Heart left ventricle (tissue), 16 donors: ENCODE measurements around the gene ZNF474. TPM values are rescaled to one million over a fixed set of nuclear protein-coding genes. Genes with fewer than 3 reads are reported as not detected.

Source experiments
- ATAC-seq, 4 donors: fragments of 200-7000 bp; cut with Tn5 transposase; one replicate each; pipeline ENCODE4 v1.9.1; 2020 to 2022; ENCODE audit warnings: moderate library complexity in 4 of 4, mild to moderate bottlenecking in 3 of 4, moderate number of reproducible peaks in 1 of 4
- DNase-seq, 5 donors: peaks; one replicate each; pipeline ENCODE4 v3.0.0-alpha.2; 2020
- H3K27ac ChIP-seq, 12 donors: fragments of 200-600 bp; sonication (generic) in 4 of 12; one replicate each; pipeline versions ENCODE4 v1.5.0 to v1.8.0; 2016 to 2022; ENCODE audit warnings: mild to moderate bottlenecking in 2 of 12
- H3K27me3 ChIP-seq, 9 donors: fragments of 200-600 bp; sonication (generic) in 2 of 9; one replicate each; pipeline versions ENCODE4 v1.5.1 to v1.8.0; 2016 to 2022; ENCODE audit warnings: mild to moderate bottlenecking in 3 of 9
- H3K36me3 ChIP-seq, 9 donors: fragments of 200-600 bp; sonication (generic) in 2 of 9; one replicate each; pipeline versions ENCODE4 v1.5.0 to v1.8.0; 2018 to 2022; ENCODE audit warnings: mild to moderate bottlenecking in 2 of 9
- H3K4me1 ChIP-seq, 12 donors: fragments of 200-600 bp; sonication (generic) in 4 of 12; one replicate each; pipeline versions ENCODE4 v1.5.0 to v1.8.0; 2016 to 2022; ENCODE audit warnings: mild to moderate bottlenecking in 3 of 12
- H3K4me3 ChIP-seq, 12 donors: fragments of 200-600 bp; sonication (generic) in 4 of 12; one replicate each; pipeline versions ENCODE4 v1.5.0 to v1.8.0; 2017 to 2022; ENCODE audit warnings: mild to moderate bottlenecking in 9 of 12, moderate library complexity in 4 of 12
- H3K9me3 ChIP-seq, 12 donors: fragments of 200-600 bp; sonication (generic) in 4 of 12; one replicate each; pipeline versions ENCODE4 v1.5.0 to v1.8.0; 2016 to 2022; ENCODE audit warnings: mild to moderate bottlenecking in 1 of 12
- CTCF ChIP-seq, 12 donors: fragments of 200-600 bp; sonication (generic) in 4 of 12; IDR thresholded peaks; one replicate each; pipeline versions ENCODE4 v1.5.0 to v1.8.0; 2018 to 2022; ENCODE audit warnings: antibody characterized with exemption in 12 of 12, mild to moderate bottlenecking in 5 of 12
- POLR2A ChIP-seq, 2 donors: fragments of 450-650 bp; IDR thresholded peaks; one replicate each; pipeline ENCODE4 v1.6.1; 2017; ENCODE audit warnings: antibody characterized with exemption in 2 of 2, mild to moderate bottlenecking in 2 of 2, moderate library complexity in 2 of 2
- WGBS, 4 donors: extraction: QIAGEN DNeasy Blood & Tissue Kit in 2 of 4; methylation state at CpG; one replicate each; pipeline versions ENCODE4 v1.1.5 to v1.1.7; 2013 to 2018; 5-methylcytosine and 5-hydroxymethylcytosine counted together
- intact Hi-C, 10 donors: fragments of 100-400 bp; cut with DNase I; formaldehyde crosslinking; loops; one replicate each; pipeline versions ENCODE4 v1.11.1 to v1.14.2; 2022
- polyA plus RNA-seq, 2 donors: library from polyadenylated mRNA; stranded (reverse); fragments of 200-250 nt; gene quantifications; one replicate each; pipeline ENCODE4 v1.2.3, GENCODE V29; 2013
- total RNA-seq, 9 donors: library from RNA; depleted of rRNA in 2 of 9; stranded (reverse); fragments of >200 nt in 2 of 9; fragmentation: NEBNext Ultra II Directional in 3 of 9; extraction: Animal tissue kit (Norgen Biotek cat#: 25700) in 3 of 9; gene quantifications; one replicate each; pipeline versions ENCODE4 v1.1.0 to v1.2.4, GENCODE V29; 2016 to 2023
- donor health status: ischemic (EF 13 %, LVEDD 7.1; RV severe dilation, severe dysfunction).
- donor health status: healthy with polysubstance abuse.
- donor health status: DM: no; HTN: yes; CAD: no.
- donor health status: DM: no; HTN: no; CAD: no.
- donor health status: ischemic (EF 25% LVEDD 6.9; RV normal size, moderate dysfunction).
- donor health status: ischemic (EF 25% LVEDD 5.7; RV mildly dilated, moderate dysfunction).
- donor health status: healthy.
- donor health status: DM: yes; HTN: yes; CAD: no.
- donor health status: ischemic (EF 35%, LVEDD 5.7; RV mildly dilated, moderate dysfunction).
- donor health status: nonischemic (EF 11% LVEDD 7.7; RV severe dilation, severe dysfunction).
- donor health status: DM: yes; HTN: yes; CAD: no.
- donor health status: PGD.
- donor health status: ischemic (EF 29% LVEDD 5.4; RV normal size, mild dysfunction).
- donor health status: nonischemic (EF 23%, LVEDD 6.1; RV moderate dilation, normal function).

Gene ZNF474
- total and polyA plus RNA-seq, 11 donors: 0.03 to 0.25 (median 0.16) TPM; not detected in 6

- Histone ChIP-seq H3K27me3 (peaks cover 0 to 5% (median 0%) of the 10 kb centered on the region in 9 donors), H3K9me3 (no peaks in the 10 kb centered on the region), H3K4me1 (peaks cover 0 to 12% (median 2%) of the 10 kb centered on the region in 12 donors), H3K27ac (no peak overlapping the region), H3K4me3 (no peak overlapping the region), H3K36me3 (no peaks in the 10 kb centered on the region)
- 72 to 82% (median 74%) methylated on average over 3 of the region's 3 CpGs for WGBS, 4 donors
- TF ChIP-seq CTCF (IDR thresholded peaks at IDR 0.05) (no peak), POLR2A (IDR thresholded peaks at IDR 0.05) (no peak)
- ATAC-seq (no peak), DNase-seq (no peak)
- intact Hi-C loops: loop anchor here in 3 of 10 donors (5.0 to 10.0 kb wide), 2 partner anchors 302 to 305 kb away; no protein-coding TSS in a partner anchor
Observed at GRCh38 chr5:122190156-122190555, 60.8 kb downstream of the ZNF474 start.

- DNase-seq (peak in 1 of 5 donors; percentile 22), ATAC-seq (peak in 3 of 4 donors; percentile 68 to 80 (median 75))
- no peak overlapping the region for H3K4me3 ChIP-seq
- 40 to 43% (median 43%) methylated on average over 8 of the region's 8 CpGs for WGBS, 4 donors
- TF ChIP-seq CTCF (IDR thresholded peaks at IDR 0.05): peak; percentile 45 to 74 (median 60)
- no peak for TF ChIP-seq POLR2A (IDR thresholded peaks at IDR 0.05)
- no peaks in the 10 kb centered on the region for H3K36me3 ChIP-seq
- peaks cover 0 to 5% (median 0%) of the 10 kb centered on the region in 9 donors for H3K27me3 ChIP-seq
- no peak overlapping the region for H3K27ac ChIP-seq
- intact Hi-C loops: loop anchor here in 6 of 10 donors (2.0 to 10.0 kb wide), 4 partner anchors 220 to 302 kb away; no protein-coding TSS in a partner anchor
- no peaks in the 10 kb centered on the region for H3K9me3 ChIP-seq
- peaks cover 0 to 8% (median 0%) of the 10 kb centered on the region in 12 donors for H3K4me1 ChIP-seq
Observed at GRCh38 chr5:122192497-122193496, 63.5 kb downstream of the ZNF474 start.

GRCh38 chr5:122195802-122196394 is 66.6 kb downstream of the ZNF474 start:
- H3K9me3 ChIP-seq: no peaks in the 10 kb centered on the region
- no peak for DNase-seq
- H3K36me3 ChIP-seq: no peaks in the 10 kb centered on the region
- 30 to 35% (median 32%) methylated on average over 3 of the region's 3 CpGs for WGBS, 4 donors
- ATAC-seq: peak in 2 of 4 donors; percentile 63 to 72
- H3K4me1 ChIP-seq: peaks cover 0 to 3% (median 0%) of the 10 kb centered on the region in 12 donors
- intact Hi-C loops: loop anchor here in 8 of 10 donors (1.0 to 10.0 kb wide), 7 partner anchors 216 to 301 kb away; no protein-coding TSS in a partner anchor
- peaks cover 0 to 5% (median 0%) of the 10 kb centered on the region in 9 donors for H3K27me3 ChIP-seq
- no peak overlapping the region for H3K4me3 ChIP-seq
- TF ChIP-seq POLR2A (IDR thresholded peaks at IDR 0.05): no peak
- TF ChIP-seq CTCF (IDR thresholded peaks at IDR 0.05): peak in 11 of 12 donors; percentile 45 to 70 (median 56)
- H3K27ac ChIP-seq: no peak overlapping the region
